GM12891 (cell line): ENCODE results near the gene ARPP21.

ENCODE experiments used
- DNase-seq: peaks from one replicate; pipeline ENCODE4 v3.0.0; 2011; ENCODE audit warnings: low spot score; ENCODE audit not compliant: insufficient read length
- FAIRE-seq: peaks from 2 replicates; lab custom pipeline; 2011; peaks lifted over from hg19 to GRCh38; lab: Jason Lieb, UNC
- PAX5 ChIP-seq: IDR thresholded peaks from 2 replicates; pipeline ENCODE4 v1.6.1; 2011; ENCODE audit warnings: low read length, moderate library complexity, mild to moderate bottlenecking; ENCODE audit not compliant: insufficient read depth, severe bottlenecking
- POLR2A ChIP-seq: IDR thresholded peaks from 2 replicates; pipeline ENCODE4 v1.6.1; 2011; ENCODE audit warnings: low read depth, low read length, control low read depth
- POLR2AphosphoS5 ChIP-seq: IDR thresholded peaks from 2 replicates; pipeline ENCODE4 v1.6.1; 2011; ENCODE audit warnings: low read depth, low read length, control low read depth
- POU2F2 ChIP-seq: IDR thresholded peaks from 2 replicates; pipeline ENCODE4 v1.6.1; 2011; ENCODE audit warnings: low read depth, mild to moderate bottlenecking, control low read depth, low read length, moderate library complexity
- SPI1 ChIP-seq: IDR thresholded peaks from 2 replicates; pipeline ENCODE4 v1.6.1; 2011; ENCODE audit warnings: low read depth, low read length, control low read depth
- TAF1 ChIP-seq: IDR thresholded peaks from 2 replicates; pipeline ENCODE4 v1.6.1; 2011; ENCODE audit warnings: low read depth, low read length, control low read depth

Gene ARPP21

DNA sequence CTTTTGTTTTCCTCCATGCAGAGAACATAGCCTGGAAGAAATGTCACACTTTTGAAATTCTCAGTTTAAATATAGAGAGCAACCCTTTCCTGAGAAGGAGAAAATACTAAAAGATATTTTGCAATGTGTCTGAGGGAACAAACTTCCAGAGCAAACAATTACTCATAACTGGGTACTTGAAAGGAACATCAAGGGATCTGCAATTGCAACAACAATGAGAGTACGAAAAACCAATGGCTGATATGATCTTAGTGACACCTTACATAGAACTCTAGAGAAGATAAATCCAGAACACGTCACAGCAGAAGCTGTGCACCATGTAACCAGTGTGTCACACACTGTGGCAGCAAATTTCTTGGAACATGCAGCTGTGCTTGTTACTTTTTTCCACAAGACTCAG, 14.6 kb upstream of the ARPP21 start:
- no peak for FAIRE-seq
- no peak for DNase-seq
- TF ChIP-seq POLR2A (no peak), POU2F2 (no peak), POLR2AphosphoS5 (no peak), TAF1 (no peak), PAX5 (no peak), SPI1 (no peak)

DNA sequence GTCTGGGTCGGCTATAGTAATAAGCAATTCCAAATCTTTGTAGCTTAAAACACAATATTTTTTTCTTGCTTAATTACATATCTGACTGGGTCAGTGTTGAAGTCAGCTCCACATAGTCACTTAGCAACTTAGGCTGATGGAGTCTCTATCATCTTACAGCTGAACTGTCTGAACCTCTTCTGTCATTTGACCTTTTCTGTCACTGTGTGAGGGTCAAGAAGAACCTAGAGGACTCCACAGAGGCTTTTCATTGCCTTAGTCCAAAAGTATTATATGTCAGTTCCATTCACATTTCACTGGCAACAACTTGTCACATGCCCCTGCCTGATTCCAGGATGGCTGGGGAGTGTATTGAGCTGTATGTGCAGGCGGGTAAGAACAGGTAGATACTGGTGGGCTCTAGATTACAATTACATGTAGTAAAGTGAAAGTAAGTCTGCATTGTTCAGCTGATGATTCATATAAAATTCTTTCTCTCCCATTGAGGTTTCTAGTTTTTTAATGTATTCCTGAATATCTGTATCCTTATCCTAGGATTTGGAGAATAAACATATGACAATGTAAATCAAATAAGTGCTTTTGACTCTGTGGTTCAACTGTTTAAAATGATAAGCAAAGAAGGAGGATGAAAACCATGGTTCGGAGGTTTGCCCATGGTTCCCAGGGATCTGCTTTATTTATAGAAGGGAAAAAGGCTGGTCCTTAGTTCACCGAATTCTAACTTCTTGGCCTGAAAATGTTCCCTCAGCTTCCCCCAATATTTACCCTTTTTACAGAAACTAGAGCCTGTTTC, 5.8 kb upstream of the ARPP21 start:
- no peak for FAIRE-seq
- DNase-seq = no peak
- TF ChIP-seq POU2F2 (no peak), SPI1 (no peak), POLR2A (no peak), PAX5 (no peak), TAF1 (no peak), POLR2AphosphoS5 (no peak)

DNA sequence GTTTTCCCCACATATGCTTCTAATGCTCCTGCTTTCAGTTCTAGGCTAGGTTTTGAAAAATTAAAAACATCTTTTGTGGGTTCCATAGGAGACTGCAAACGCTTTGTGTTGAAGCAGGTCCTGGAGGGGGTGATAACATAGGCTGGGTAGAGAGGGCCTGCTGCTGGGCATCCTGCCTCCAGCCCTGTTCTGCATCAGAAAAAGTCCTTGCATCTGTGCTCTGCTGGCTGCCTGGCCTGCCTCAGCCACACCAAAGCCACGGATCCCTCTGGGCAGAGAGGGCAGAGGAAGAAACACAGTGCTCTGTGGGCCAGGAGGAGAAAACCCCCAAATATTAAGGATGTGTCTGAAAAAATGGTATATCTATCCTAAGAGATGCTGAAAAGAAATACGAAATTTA, 3.9 kb upstream of the ARPP21 start:
- DNase-seq (no peak), FAIRE-seq (no peak)
- no peak for TF ChIP-seq PAX5
- no peak for TF ChIP-seq POU2F2

DNA sequence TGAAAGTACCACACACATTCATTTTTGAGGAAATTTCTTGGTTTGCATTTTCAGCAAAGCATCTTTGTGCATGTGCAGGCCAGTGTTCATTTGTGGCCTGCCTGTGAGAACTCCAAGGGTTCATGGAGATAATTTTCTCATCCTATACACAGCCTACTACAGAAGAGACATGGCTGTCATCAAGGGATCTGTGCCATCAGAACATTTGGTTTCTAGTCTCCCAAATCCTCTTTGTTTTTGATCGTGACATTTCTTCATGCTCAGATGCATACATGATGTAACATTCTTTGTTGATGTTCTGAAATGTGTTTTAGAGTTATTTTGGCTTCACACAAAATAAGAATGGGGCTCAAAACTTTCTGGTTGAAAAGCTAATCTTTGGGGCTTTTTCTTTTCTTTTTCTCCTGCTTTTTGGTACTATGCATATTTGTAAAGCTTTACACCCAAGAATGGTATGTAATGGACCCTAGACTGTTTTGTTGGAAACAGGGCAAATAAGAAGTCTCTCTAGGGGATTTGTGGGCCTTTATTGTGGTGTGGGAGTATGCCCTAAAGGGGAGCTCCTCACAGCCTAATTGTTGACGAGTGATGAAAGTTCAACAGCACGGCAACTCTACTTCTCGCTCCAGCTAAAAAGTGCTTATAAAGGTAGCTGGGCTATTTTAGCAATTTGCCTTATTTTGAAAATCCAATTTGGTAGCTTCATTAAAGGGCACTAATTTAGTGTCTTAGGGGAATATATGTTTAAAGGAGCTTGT, 3.2 kb upstream of the ARPP21 start:
- DNase-seq = no peak
- TF ChIP-seq PAX5 = no peak
- no peak for TF ChIP-seq POLR2AphosphoS5
- TF ChIP-seq POLR2A = no peak
- no peak for TF ChIP-seq SPI1
- FAIRE-seq = no peak

DNA sequence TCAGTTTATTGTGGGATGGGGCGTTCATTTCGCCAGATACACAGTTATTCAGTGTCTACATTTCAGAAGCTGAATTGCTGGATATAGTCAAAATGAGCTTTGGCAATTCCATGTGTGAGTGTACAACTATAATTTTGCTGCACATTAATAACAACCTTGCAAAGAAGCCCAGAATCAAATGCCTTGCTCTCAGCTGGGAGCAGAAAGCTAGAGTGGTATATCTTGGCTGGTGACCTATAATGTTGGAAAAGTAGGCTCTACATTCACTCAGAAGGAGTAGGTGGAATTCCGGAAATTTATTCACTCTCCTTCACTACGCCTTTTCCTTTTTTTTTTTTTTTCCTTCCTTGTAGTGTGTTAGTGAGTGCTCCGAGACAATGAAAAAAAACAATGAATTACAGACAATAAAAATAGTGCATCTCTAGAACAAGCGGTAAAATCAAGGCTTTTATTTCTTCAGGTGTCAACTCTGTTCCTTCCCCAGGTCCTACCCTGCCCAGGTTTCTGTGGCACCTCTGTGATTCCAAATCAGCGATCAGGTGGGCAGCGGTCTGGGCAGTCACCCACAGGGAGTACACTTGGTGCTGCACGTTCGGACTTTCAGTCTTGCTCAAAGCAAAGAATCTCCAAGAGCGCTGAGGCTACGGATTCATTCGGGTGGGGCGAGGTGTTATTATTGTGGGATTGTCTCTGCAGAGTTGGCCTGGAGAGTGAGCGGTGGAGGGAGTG, 910 bp upstream of the ARPP21 start:
- DNase-seq (no peak), FAIRE-seq (no peak)
- TF ChIP-seq PAX5 (no peak), POU2F2 (no peak), POLR2A (no peak), TAF1 (no peak), POLR2AphosphoS5 (no peak), SPI1 (no peak)

DNA sequence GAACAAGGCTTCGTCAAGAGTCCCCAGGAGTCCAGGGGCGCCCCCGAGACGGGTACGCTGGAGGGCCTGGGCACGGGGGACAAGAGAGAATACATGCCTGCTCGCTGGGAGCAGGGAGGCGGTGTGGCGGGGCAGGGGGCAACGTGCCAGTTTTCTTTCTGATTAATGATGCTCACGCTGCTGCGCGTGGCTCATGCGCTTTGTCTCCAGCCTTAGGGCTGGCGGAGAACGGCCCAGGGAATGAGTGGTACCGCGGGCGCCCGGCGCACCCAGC, 408 bp upstream of the ARPP21 start:
- FAIRE-seq = no peak
- no peak for DNase-seq

DNA sequence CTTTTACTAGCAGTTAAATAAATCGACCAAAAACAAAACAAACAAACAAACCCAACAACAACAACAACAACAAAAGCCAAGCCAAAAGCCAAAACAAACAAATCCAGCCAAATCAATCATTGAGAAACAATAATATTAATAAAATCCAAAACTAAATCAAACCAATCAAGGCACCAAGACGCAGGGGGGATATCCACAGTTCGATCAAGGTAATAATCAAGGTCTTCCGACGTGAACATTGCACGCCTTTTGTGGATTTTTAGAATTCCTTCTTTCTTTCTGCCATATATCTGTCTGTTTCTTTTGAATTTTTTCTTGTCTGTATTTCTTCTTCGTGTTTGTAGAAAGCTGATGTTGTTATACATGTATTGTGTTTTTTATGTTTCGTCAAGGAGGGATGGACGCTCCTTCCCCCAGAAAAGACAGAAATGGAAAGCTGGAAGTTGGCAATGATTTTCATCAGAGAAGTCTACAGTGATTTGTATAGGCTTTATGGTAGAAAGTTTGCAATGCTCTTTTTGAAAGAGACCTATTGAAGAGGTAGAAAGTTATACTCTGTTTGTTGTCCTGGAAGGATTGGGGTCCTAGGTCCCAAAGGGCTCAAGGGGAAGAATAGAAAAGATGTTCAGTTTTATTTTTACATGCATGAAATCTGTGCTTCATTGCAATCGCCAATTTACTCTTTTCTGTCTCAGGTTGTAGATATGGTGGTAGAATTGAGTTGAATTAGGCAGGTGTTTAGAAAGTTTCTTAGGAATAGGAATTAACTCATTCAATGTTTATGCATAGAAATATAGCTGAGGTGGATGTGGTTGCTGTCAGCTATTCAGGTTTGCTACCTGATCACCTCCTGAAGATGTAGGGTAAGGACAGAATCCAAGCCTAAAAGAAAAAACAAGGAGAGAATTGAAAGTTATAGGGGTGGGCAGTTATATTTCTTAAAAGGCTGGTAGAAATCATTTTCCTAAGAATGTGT, 1.2 kb downstream of the ARPP21 start:
- no peak for TF ChIP-seq SPI1
- no peak for FAIRE-seq

More for the DNA sequence above, 408 bp upstream of the ARPP21 start:
- TF ChIP-seq POLR2AphosphoS5 (no peak), TAF1 (no peak), POU2F2 (no peak), POLR2A (no peak), PAX5 (no peak), SPI1 (no peak)

DNA sequence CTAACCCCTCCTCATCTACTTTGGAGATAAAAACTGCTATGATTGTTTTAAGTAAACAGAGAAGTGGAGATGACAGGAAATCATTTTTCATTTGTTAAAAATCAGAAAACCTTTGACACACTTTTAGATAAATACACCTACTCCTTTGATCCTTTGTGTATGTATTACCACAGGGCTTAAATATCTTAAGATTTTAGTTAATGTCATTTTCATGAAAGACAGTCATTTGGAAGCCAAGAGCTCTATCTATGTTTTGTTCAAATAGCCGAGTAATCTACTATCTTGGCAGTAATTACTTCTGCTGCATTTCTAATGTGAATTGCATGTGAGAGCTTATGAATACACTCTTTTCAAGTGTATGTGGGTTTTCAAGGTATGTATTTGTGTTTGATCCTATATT, 2.0 kb downstream of the ARPP21 start:
- no peak for FAIRE-seq

More for the DNA sequence above, 1.2 kb downstream of the ARPP21 start:
- DNase-seq = no peak

More for the DNA sequence above, 2.0 kb downstream of the ARPP21 start:
- DNase-seq = no peak
- TF ChIP-seq SPI1 (no peak), POLR2AphosphoS5 (no peak), POU2F2 (no peak), PAX5 (no peak), POLR2A (no peak), TAF1 (no peak)
